Thyroid gland (tissue), 4 donors: ENCODE results near the gene PRKCH. TPM values are rescaled to one million over a fixed set of nuclear protein-coding genes. Genes with fewer than 3 reads are reported as not detected.

Experiments used
- DNase-seq, 2 donors: peaks; one replicate each; pipeline ENCODE4 v3.0.0-alpha.2; 2019
- H3K27ac ChIP-seq, 3 donors: fragments of 200-600 bp; sonication (generic); 1 replicate in 2 of 3; 2 replicates in 1 of 3; pipeline ENCODE4 v1.5.1; 2016 to 2019; ENCODE audit warnings: mild to moderate bottlenecking in 1 of 3, moderate library complexity in 1 of 3
- H3K27me3 ChIP-seq: fragments of 200-600 bp; sonication (generic); one replicate; pipeline ENCODE4 v1.5.1; 2019
- H3K36me3 ChIP-seq, 2 donors: fragments of 200-600 bp; sonication (generic); one replicate each; pipeline ENCODE4 v1.5.1; 2016 to 2019
- H3K4me1 ChIP-seq, 2 donors: fragments of 200-600 bp; sonication (generic); one replicate each; pipeline ENCODE4 v1.5.1; 2017 to 2019
- H3K4me3 ChIP-seq, 3 donors: fragments of 200-600 bp; sonication (generic); replicated peaks in 1 of 3; 1 replicate in 2 of 3; 2 replicates in 1 of 3; pipeline ENCODE4 v1.5.1; 2016; ENCODE audit warnings: mild to moderate bottlenecking in 1 of 3
- H3K9me3 ChIP-seq: fragments of 200-600 bp; sonication (generic); one replicate; pipeline ENCODE4 v1.5.1; 2017
- POLR2A ChIP-seq, 2 donors: fragments of 450-650 bp; IDR thresholded peaks; one replicate each; pipeline ENCODE4 v1.6.1; 2017; ENCODE audit warnings: antibody characterized with exemption in 2 of 2, mild to moderate bottlenecking in 2 of 2, moderate library complexity in 1 of 2
- WGBS, 2 donors: methylation state at CpG; one replicate each; pipeline ENCODE4 v1.1.5; 2017; 5-methylcytosine and 5-hydroxymethylcytosine counted together
- intact Hi-C: fragments of 100-400 bp; cut with DNase I; formaldehyde crosslinking; loops from one replicate; pipeline ENCODE4 v1.15.1; 2023
- total RNA-seq, 4 donors: library from RNA; depleted of rRNA; stranded (reverse); fragments of >200 nt; gene quantifications; one replicate each; pipeline ENCODE4 v1.2.3, GENCODE V29; 2016
- TF ChIP-seq, protein P1 (sequence below), 6 experiments: fragments of 200-600 bp in 3 of 6; fragments of 450-650 bp in 3 of 6; sonication (generic) in 3 of 6; IDR thresholded peaks; one replicate each; pipeline ENCODE4 v1.5.1; 2016 to 2019; ENCODE audit warnings: antibody characterized with exemption in 6 of 6, mild to moderate bottlenecking in 2 of 6, inconsistent platforms in 1 of 6, moderate library complexity in 1 of 6

The PRKCH gene
- total RNA-seq, 4 donors from 2014 or later = 34.0 to 68.7 (median 49.8) TPM

DNA sequence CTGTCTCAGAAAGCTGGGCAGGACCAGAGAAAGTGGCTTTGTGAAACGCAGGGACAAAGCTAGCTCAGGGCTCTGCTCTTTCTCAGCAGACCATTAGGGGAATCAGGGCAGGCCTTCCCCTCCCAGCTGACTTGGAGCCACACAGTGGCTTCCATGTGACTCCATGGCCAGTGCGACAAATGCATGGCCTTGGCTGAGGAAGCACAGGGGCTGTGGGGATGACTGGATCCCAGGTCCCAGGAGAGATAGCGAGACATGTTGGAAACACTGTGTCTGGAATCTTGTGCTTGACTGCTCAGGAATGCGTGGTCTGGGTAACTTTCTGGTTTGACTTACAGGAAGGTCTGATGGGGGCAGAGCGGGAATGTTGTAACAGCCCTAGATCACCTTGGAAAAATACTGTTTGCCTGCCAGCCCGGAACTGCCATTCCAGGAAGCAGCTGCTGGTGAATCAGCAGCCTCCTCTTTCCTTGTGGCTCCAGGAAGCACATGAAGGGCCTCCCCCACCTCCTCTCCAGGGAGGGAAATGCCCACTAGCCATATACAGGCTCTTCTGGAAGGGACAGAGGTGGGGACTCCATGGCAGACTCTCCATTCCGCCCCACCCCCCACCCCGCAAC, 240.4 kb downstream of the PRKCH start:
- H3K36me3 ChIP-seq = no peaks in the 10 kb centered on the region
- peak overlapping the region; percentile 86 to 98 (median 91) for H3K27ac ChIP-seq
- peak in 1 of 2 donors; percentile 59 for TF ChIP-seq POLR2A (IDR thresholded peaks at IDR 0.05)
- TF ChIP-seq, protein P1, sequence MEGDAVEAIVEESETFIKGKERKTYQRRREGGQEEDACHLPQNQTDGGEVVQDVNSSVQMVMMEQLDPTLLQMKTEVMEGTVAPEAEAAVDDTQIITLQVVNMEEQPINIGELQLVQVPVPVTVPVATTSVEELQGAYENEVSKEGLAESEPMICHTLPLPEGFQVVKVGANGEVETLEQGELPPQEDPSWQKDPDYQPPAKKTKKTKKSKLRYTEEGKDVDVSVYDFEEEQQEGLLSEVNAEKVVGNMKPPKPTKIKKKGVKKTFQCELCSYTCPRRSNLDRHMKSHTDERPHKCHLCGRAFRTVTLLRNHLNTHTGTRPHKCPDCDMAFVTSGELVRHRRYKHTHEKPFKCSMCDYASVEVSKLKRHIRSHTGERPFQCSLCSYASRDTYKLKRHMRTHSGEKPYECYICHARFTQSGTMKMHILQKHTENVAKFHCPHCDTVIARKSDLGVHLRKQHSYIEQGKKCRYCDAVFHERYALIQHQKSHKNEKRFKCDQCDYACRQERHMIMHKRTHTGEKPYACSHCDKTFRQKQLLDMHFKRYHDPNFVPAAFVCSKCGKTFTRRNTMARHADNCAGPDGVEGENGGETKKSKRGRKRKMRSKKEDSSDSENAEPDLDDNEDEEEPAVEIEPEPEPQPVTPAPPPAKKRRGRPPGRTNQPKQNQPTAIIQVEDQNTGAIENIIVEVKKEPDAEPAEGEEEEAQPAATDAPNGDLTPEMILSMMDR (IDR thresholded peaks at IDR 0.05) = peak in 1 of 6 experiments; percentile 10
- 33 to 35% methylated on average over 7 to 8 of the region's 8 CpGs for WGBS, 2 donors
- no peak overlapping the region for H3K4me3 ChIP-seq
- no peaks in the 10 kb centered on the region for H3K9me3 ChIP-seq
- H3K27me3 ChIP-seq = no peaks in the 10 kb centered on the region
- intact Hi-C loops = no loop called here
- H3K4me1 ChIP-seq = peaks cover 61 to 75% of the 10 kb centered on the region in 2 donors
- peak; percentile 89 to 91 for DNase-seq

DNA sequence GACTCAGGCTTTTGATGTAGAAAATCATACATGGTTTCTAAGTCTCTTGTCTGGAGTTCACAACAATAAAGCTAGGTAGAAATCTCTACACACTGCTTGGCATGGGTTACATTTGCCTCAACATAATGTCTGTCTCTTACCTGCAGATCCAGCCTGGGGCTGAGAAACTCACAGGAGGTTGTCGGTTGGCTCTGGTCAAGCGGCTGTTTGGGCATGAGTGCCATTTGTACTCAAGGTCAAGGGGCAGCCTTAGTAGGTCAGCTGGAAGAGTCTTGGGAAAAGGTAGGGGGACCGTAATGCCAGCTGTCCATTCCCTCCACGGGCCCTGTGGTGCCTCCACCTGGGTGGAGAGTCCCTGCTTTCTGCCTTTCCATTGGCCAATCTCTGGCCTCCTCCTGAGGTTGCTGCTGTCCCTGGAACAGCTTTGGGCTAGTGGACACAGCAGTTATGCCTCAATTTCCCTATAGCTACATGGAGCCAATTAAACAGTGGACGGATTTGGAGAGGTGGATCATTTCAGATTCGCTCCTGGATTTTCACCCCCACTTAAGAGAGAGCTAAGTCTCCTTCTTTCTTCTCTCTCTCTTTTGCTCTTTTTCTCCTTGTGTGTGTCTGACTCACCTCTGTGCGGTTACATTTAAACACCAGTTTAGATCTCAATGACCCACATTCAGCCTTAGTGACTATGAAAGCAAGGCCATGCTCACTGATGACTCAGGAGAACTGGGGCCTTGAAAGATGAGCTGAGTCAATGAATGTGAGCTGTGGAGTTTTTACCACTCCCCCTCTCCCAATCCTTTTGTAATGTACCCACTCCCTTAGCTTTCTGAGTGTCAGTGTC, 241.2 kb downstream of the PRKCH start:
- TF ChIP-seq POLR2A (IDR thresholded peaks at IDR 0.05) = no peak
- TF ChIP-seq, protein P1 (IDR thresholded peaks at IDR 0.05) = no peak
- Histone ChIP-seq H3K27me3 (no peaks in the 10 kb centered on the region), H3K4me1 (peaks cover 69 to 83% of the 10 kb centered on the region in 2 donors), H3K9me3 (no peaks in the 10 kb centered on the region), H3K4me3 (no peak overlapping the region), H3K36me3 (no peaks in the 10 kb centered on the region), H3K27ac (peak overlapping the region; percentile 86 to 98 (median 91))
- no peak for DNase-seq
- 93 to 94% methylated on average over 5 to 7 of the region's 7 CpGs for WGBS, 2 donors
- intact Hi-C loops = no loop called here

DNA sequence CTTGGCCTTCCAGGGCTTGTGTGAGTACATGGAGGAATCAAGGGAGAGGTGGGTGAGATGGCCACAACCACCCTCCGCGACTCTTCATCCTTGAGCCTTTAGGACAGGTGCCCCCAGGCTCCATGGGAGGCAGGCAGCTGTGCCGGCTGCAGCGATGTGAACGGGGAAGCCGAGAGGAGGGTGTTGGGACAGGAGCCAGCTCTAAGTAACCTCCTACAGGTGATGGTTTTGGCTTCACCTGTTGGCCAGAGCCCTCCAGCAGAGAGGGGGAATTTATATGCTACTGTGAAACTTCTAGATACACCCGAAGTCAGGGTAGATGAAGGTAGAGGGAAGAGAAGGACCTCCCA, 241.8 kb downstream of the PRKCH start:
- intact Hi-C loops = no loop called here
- Histone ChIP-seq H3K4me3 (no peak overlapping the region), H3K9me3 (no peaks in the 10 kb centered on the region), H3K36me3 (no peaks in the 10 kb centered on the region), H3K27me3 (no peaks in the 10 kb centered on the region), H3K27ac (peak overlapping the region; percentile 86 to 98 (median 91)), H3K4me1 (peaks cover 74 to 89% of the 10 kb centered on the region in 2 donors)
- 59 to 77% methylated on average over 7 of the region's 7 CpGs for WGBS, 2 donors
- no peak for DNase-seq
- TF ChIP-seq POLR2A (IDR thresholded peaks at IDR 0.05) = no peak
- TF ChIP-seq, protein P1 (IDR thresholded peaks at IDR 0.05) = no peak

DNA sequence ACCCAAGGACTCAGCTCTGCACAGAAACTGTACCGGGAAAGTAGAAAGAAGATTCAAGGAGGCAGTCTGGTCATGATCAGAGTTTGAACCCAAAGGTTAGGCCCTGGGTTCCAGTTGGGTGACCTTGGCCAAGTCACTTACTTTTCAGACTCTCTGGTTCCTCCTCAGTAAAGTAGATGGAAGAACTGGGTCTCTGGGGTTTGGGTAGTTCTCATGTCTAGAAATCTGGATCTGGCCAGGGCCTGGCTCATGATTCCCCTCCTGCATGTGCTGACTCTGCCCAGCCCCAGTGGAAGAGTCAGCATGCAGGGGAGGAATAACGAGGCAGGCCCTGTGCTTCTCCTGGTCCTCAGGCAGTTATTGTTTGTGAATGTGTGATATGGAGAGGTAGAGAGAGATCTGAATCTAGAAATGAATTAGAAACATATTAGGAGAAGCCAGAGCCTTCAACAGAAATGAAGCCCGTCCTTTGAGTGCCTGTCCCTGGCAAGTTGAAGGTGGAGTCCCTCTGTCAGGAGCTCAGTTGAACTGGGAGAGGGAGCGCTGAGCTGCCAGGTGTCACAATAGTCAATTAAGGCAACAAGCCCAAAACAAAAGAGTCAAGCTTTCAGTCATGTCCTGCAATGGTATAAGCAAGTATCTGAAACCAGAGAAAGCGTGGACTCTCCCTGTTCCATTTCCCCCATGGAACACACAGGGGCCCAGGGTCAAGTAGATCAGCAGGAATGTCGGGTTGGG, 242.7 kb downstream of the PRKCH start:
- Histone ChIP-seq H3K36me3 (no peaks in the 10 kb centered on the region), H3K27ac (peak overlapping the region in 2 of 3 donors; percentile 91 to 98), H3K9me3 (no peaks in the 10 kb centered on the region), H3K27me3 (no peaks in the 10 kb centered on the region), H3K4me3 (no peak overlapping the region), H3K4me1 (peaks cover 81 to 98% of the 10 kb centered on the region in 2 donors)
- TF ChIP-seq POLR2A (IDR thresholded peaks at IDR 0.05) = no peak
- TF ChIP-seq, protein P1 (IDR thresholded peaks at IDR 0.05) = no peak
- intact Hi-C loops = no loop called here
- no peak for DNase-seq
- WGBS, 2 donors = 87 to 91% methylated on average over 6 of the region's 6 CpGs
